SK-N-SH (cell line): ENCODE measurements around the gene GLIS2. TPM values are rescaled to one million over a fixed set of nuclear protein-coding genes. Genes with fewer than 3 reads are reported as not detected.
A peak's percentile ranks its signal among the peaks of the same experiment; 100 is the strongest.

Experiments
- CTCF ChIA-PET: fragments of 300-600, 350-600 bp; formaldehyde crosslinking; extraction: SDS; loops from one replicate; lab custom pipeline; 2021; lab: Yijun Ruan, JAX
- POLR2A ChIA-PET: fragments of 350-600 bp; sonication (Branson Sonifier 250); formaldehyde crosslinking; extraction: SDS; loops from one replicate; lab custom pipeline; 2020; ENCODE audit warnings: antibody characterized with exemption, inconsistent platforms; lab: Yijun Ruan, JAX
- DNase-seq: peaks from one replicate; pipeline ENCODE4 v3.0.0; 2012
- H2AFZ ChIP-seq: fragments of 200-600 bp; sonication (generic); 2 replicates; pipeline ENCODE4 v1.8.1; 2016; ENCODE audit warnings: antibody characterized with exemption, mild to moderate bottlenecking, low read depth
- H3F3A ChIP-seq: fragments of 200-600 bp; sonication (generic); replicated peaks from 2 replicates; pipeline ENCODE3; 2016; ENCODE audit warnings: antibody characterized with exemption, mild to moderate bottlenecking; ENCODE audit not compliant: insufficient read depth
- H3K27ac ChIP-seq, 2 experiments: fragments of 200-500 bp in 1 of 2; fragments of 200-600 bp in 1 of 2; sonication (Bioruptor generic) in 1 of 2; sonication (generic), shearing (Covaris generic) in 1 of 2; 2 replicates each; pipeline versions ENCODE4 v1.5.1 to v1.6.1; 2014 to 2016; ENCODE audit warnings: low read depth in 2 of 2, inconsistent platforms in 1 of 2, low read length in 1 of 2, mild to moderate bottlenecking in 1 of 2, mixed read lengths in 1 of 2
- H3K27me3 ChIP-seq: fragments of 200-600 bp; sonication (generic), shearing (Covaris generic); 2 replicates; pipeline ENCODE4 v1.6.1; 2016; ENCODE audit warnings: mixed run types; ENCODE audit not compliant: insufficient read depth
- H3K36me3 ChIP-seq, 2 experiments: fragments of 200-500 bp in 1 of 2; fragments of 200-600 bp in 1 of 2; sonication (Bioruptor generic) in 1 of 2; sonication (generic) in 1 of 2; replicated peaks in 1 of 2; 2 replicates each; pipeline versions ENCODE3 to v1.5.1; 2014 to 2016; ENCODE audit warnings: low read length in 1 of 2, mild to moderate bottlenecking in 1 of 2; ENCODE audit not compliant: insufficient read depth in 2 of 2, control insufficient read depth in 1 of 2
- H3K4me1 ChIP-seq, 2 experiments: fragments of 200-500 bp in 1 of 2; fragments of 200-600 bp in 1 of 2; sonication (Bioruptor generic) in 1 of 2; sonication (generic), shearing (Covaris generic) in 1 of 2; 2 replicates each; pipeline versions ENCODE4 v1.5.1 to v1.6.1; 2014 to 2016; ENCODE audit warnings: low read depth in 1 of 2, low read length in 1 of 2, mixed run types in 1 of 2; ENCODE audit not compliant: insufficient read depth in 2 of 2, control insufficient read depth in 1 of 2
- H3K4me2 ChIP-seq: fragments of 200-600 bp; sonication (generic), shearing (Covaris generic); 2 replicates; pipeline ENCODE4 v1.6.1; 2017; ENCODE audit warnings: mixed run types
- H3K4me3 ChIP-seq, 2 experiments: fragments of 200-500 bp in 1 of 2; fragments of 200-600 bp in 1 of 2; sonication (Bioruptor generic) in 1 of 2; sonication (generic), shearing (Covaris generic) in 1 of 2; 2 replicates each; pipeline versions ENCODE4 v1.5.1 to v1.8.1; 2014 to 2016; ENCODE audit warnings: low read depth in 2 of 2, inconsistent platforms in 1 of 2, low read length in 1 of 2, mild to moderate bottlenecking in 1 of 2, mixed read lengths in 1 of 2, moderate library complexity in 1 of 2
- H3K79me2 ChIP-seq: fragments of 200-600 bp; sonication (generic); 2 replicates; pipeline ENCODE4 v1.8.1; 2017; ENCODE audit warnings: mild to moderate bottlenecking; ENCODE audit not compliant: insufficient read depth
- H3K9ac ChIP-seq: fragments of 200-600 bp; sonication (generic); 2 replicates; pipeline ENCODE4 v1.6.1; 2017; ENCODE audit warnings: mixed run types
- H3K9me2 ChIP-seq: fragments of 200-600 bp; sonication (generic); 2 replicates; pipeline ENCODE4 v1.6.1; 2017; ENCODE audit warnings: mixed run types
- H3K9me3 ChIP-seq: fragments of 200-600 bp; sonication (generic); 2 replicates; pipeline ENCODE4 v1.6.1; 2017; ENCODE audit warnings: mixed run types, mild to moderate bottlenecking, moderate library complexity
- H4K20me1 ChIP-seq: fragments of 200-600 bp; sonication (generic); 2 replicates; pipeline ENCODE4 v1.6.1; 2017; ENCODE audit warnings: mild to moderate bottlenecking, mixed run types; ENCODE audit not compliant: insufficient read depth
- CHD2 ChIP-seq: fragments of 150-350 bp; IDR thresholded peaks from 2 replicates; pipeline ENCODE4 v1.6.1; 2018; ENCODE audit warnings: low read length; ENCODE audit not compliant: partially characterized antibody
- ELF1 ChIP-seq: IDR thresholded peaks from 2 replicates; pipeline ENCODE4 v1.4.0; 2012
- EP300 ChIP-seq, 2 experiments: IDR thresholded peaks; 2 replicates each; pipeline versions ENCODE4 v1.4.0 to v1.6.1; 2012; ENCODE audit warnings: borderline replicate concordance in 1 of 2, low read depth in 1 of 2, low read length in 1 of 2
- FOSL2 ChIP-seq: IDR thresholded peaks from 2 replicates; pipeline ENCODE4 v1.4.0; 2012; ENCODE audit warnings: low read depth, mild to moderate bottlenecking, moderate library complexity, borderline replicate concordance
- FOXJ3 ChIP-seq: sonication (generic); formaldehyde crosslinking; IDR thresholded peaks from 2 replicates; pipeline ENCODE4 v1.5.1; 2020; ENCODE audit warnings: mild to moderate bottlenecking, missing genetic modification reagents
- JUND ChIP-seq: IDR thresholded peaks from 2 replicates; pipeline ENCODE4 v1.4.0; 2012
- MXI1 ChIP-seq: IDR thresholded peaks from 2 replicates; pipeline ENCODE4 v1.6.1; 2012; ENCODE audit warnings: mild to moderate bottlenecking, low read depth, low read length, improper control_type of control experiment
- NRF1 ChIP-seq: IDR thresholded peaks from 2 replicates; pipeline ENCODE4 v1.6.1; 2012; ENCODE audit warnings: low read depth, mild to moderate bottlenecking, low read length
- POLR2AphosphoS5 ChIP-seq: IDR thresholded peaks from 2 replicates; pipeline ENCODE4 v1.6.1; 2012; ENCODE audit warnings: low read depth, low read length
- RAD21 ChIP-seq: IDR thresholded peaks from 2 replicates; pipeline ENCODE4 v1.6.1; 2012; ENCODE audit warnings: mild to moderate bottlenecking, low read length
- RCOR1 ChIP-seq: fragments of 150-350 bp; IDR thresholded peaks from 2 replicates; pipeline ENCODE4 v1.6.1; 2017; ENCODE audit warnings: antibody characterized with exemption, low read length
- RFX5 ChIP-seq: IDR thresholded peaks from 2 replicates; pipeline ENCODE4 v1.6.1; 2012; ENCODE audit warnings: mild to moderate bottlenecking, improper control_type of control experiment, low read length
- RXRA ChIP-seq: IDR thresholded peaks from 2 replicates; pipeline ENCODE4 v1.4.0; 2012; ENCODE audit warnings: low read depth, mild to moderate bottlenecking, borderline replicate concordance
- SIN3A ChIP-seq: IDR thresholded peaks from 2 replicates; pipeline ENCODE4 v1.6.1; 2012; ENCODE audit warnings: low read depth, mild to moderate bottlenecking, low read length, moderate library complexity, borderline replicate concordance
- TAF1 ChIP-seq: IDR thresholded peaks from 2 replicates; pipeline ENCODE4 v1.6.1; 2012; ENCODE audit warnings: low read depth, mild to moderate bottlenecking, low read length, moderate library complexity, borderline replicate concordance
- TCF12 ChIP-seq: IDR thresholded peaks from 2 replicates; pipeline ENCODE4 v1.4.0; 2012
- TEAD4 ChIP-seq: IDR thresholded peaks from 2 replicates; pipeline ENCODE4 v1.4.0; 2012; ENCODE audit warnings: mild to moderate bottlenecking, borderline replicate concordance; ENCODE audit not compliant: insufficient read depth
- WGBS: methylation state at CpG from one replicate; pipeline ENCODE4 v1.1.6; 2017; ENCODE audit warnings: low lambda C conversion rate; 5-methylcytosine and 5-hydroxymethylcytosine counted together
- polyA plus RNA-seq, 3 experiments: library from polyadenylated mRNA; depleted of rRNA; stranded (reverse); fragments of >200 nt; gene quantifications; 2 replicates each; pipeline ENCODE4 v1.2.3, GENCODE V29; 2012
- TF ChIP-seq, protein P1 (sequence below): IDR thresholded peaks from 2 replicates; pipeline ENCODE4 v1.4.0; 2012; ENCODE audit warnings: low read depth, borderline replicate concordance
- TF ChIP-seq, protein P2 (sequence below): IDR thresholded peaks from 2 replicates; pipeline ENCODE4 v1.4.0; 2012; ENCODE audit warnings: low read depth, borderline replicate concordance
- TF ChIP-seq, protein P3 (sequence below): IDR thresholded peaks from 2 replicates; pipeline ENCODE4 v1.4.0; 2012; ENCODE audit warnings: low read depth
- TF ChIP-seq, protein P4 (sequence below): fragments of 150-350 bp; IDR thresholded peaks from 2 replicates; pipeline ENCODE4 v1.6.1; 2016; ENCODE audit warnings: mild to moderate bottlenecking, low read depth, low read length
- TF ChIP-seq, protein P5 (sequence below): IDR thresholded peaks from 2 replicates; pipeline ENCODE4; 2012

The GLIS2 gene
- polyA plus RNA-seq, 1 of the 3 experiments (the other 2 are of a cell fraction), result 6.5 TPM

DNA sequence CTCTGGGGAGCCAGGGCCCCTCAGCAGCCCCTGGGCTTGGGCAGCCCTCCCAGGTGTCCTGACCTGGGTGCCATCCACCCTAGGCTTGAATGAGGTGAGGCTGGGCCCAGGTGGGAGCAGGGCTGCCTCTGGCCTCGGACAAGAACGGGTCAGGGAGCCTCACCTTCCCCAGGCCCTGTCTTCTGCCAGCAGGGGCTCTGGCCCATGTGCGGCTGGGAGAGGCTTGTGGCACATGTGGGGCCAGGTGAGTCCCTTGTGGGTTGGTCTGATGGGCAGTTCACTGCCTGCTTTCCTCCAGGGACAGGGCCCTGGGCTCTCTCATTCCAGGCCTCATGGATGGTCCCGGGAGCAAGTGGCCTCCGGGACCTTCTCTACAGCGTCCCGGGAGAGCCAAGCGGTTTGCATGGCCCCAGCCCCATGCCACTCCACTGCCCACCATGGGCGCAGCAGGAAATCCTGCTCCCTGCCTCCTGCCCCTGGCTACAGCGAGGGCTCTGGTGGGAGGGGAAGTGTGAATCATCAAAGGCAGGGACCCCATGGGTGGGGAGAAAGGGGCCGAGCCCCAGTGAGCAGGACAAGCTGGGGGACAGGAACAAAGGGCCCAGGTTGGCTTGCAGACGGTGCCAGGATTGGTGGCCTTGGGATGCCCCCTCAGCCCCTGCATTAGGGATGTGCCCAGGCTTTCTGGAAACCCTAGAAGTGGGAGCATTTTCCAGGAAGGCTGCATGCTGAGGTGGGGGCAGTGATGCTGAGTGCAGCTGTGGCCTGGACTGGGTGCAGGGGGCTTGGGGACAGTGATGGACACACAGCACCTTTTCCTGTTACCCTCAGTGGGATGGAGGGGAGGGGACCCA is 68.0 kb downstream of the GLIS2 start (continued):
- TF ChIP-seq, protein P1, sequence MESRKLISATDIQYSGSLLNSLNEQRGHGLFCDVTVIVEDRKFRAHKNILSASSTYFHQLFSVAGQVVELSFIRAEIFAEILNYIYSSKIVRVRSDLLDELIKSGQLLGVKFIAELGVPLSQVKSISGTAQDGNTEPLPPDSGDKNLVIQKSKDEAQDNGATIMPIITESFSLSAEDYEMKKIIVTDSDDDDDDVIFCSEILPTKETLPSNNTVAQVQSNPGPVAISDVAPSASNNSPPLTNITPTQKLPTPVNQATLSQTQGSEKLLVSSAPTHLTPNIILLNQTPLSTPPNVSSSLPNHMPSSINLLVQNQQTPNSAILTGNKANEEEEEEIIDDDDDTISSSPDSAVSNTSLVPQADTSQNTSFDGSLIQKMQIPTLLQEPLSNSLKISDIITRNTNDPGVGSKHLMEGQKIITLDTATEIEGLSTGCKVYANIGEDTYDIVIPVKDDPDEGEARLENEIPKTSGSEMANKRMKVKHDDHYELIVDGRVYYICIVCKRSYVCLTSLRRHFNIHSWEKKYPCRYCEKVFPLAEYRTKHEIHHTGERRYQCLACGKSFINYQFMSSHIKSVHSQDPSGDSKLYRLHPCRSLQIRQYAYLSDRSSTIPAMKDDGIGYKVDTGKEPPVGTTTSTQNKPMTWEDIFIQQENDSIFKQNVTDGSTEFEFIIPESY, result no peak
- TF ChIP-seq NRF1, result no peak
- no peak for TF ChIP-seq JUND
- TF ChIP-seq, protein P2, sequence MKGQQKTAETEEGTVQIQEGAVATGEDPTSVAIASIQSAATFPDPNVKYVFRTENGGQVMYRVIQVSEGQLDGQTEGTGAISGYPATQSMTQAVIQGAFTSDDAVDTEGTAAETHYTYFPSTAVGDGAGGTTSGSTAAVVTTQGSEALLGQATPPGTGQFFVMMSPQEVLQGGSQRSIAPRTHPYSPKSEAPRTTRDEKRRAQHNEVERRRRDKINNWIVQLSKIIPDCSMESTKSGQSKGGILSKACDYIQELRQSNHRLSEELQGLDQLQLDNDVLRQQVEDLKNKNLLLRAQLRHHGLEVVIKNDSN, result no peak
- no peak for TF ChIP-seq FOXJ3 (CRISPR knock-in tag)
- no peak for TF ChIP-seq MXI1
- no peak for TF ChIP-seq TEAD4

DNA sequence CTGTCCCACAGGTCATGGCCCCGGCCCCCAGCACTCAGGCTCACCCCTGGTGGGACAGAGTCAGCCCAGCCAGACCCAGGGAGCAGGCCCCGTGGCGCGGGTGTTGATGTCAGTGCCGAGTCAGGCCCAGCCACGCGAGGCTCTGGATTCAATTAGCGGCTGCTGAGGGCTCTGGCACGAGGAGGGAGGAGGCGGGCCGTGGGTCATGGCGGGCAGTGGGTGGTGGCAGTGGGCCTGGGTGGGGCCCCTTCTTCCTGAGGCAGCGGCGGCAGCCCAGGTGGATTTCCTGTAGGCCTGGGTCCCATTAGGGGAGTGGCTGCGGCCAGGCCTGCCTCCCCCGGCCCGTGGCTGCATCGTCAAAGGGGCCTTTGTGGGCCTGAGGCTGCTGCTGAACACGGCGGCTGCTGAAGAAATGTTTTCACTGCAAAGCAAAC is 68.7 kb downstream of the GLIS2 start:
- H3K27me3 ChIP-seq, result no peaks in the 10 kb centered on the region
- WGBS, result 80% methylated on average over 1 of the region's 20 CpGs
- peaks cover 0 to 33% of the 10 kb centered on the region in 2 experiments for H3K36me3 ChIP-seq
- peak overlapping the region in 1 of 2 experiments; percentile 93; a peak in 3 of 4 replicates for H3K27ac ChIP-seq
- TF ChIP-seq EP300 (IDR thresholded peaks at IDR 0.05; ENCODE audit: borderline replicate concordance in 1 of 2, low read depth in 1 of 2, low read length in 1 of 2), result 0 out of 4 replicates have a peak, but pooled peaks of 1 of the 2 experiments have one; percentile 45
- TF ChIP-seq RFX5, result no peak
- TF ChIP-seq RAD21, result no peak
- TF ChIP-seq, protein P3, sequence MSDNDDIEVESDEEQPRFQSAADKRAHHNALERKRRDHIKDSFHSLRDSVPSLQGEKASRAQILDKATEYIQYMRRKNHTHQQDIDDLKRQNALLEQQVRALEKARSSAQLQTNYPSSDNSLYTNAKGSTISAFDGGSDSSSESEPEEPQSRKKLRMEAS, result peak; percentile 86
- peak; percentile 62; the same call in 1 of the 2 replicates for TF ChIP-seq SIN3A
- TF ChIP-seq, protein P1, result no peak
- TF ChIP-seq RXRA, result no peak
- TF ChIP-seq CHD2, result peak; percentile 76
- TF ChIP-seq RCOR1, result peak; percentile 26; the same call in 1 of the 2 replicates
- TF ChIP-seq MXI1, result peak; percentile 84; the same call in 1 of the 2 replicates
- TF ChIP-seq, protein P4, sequence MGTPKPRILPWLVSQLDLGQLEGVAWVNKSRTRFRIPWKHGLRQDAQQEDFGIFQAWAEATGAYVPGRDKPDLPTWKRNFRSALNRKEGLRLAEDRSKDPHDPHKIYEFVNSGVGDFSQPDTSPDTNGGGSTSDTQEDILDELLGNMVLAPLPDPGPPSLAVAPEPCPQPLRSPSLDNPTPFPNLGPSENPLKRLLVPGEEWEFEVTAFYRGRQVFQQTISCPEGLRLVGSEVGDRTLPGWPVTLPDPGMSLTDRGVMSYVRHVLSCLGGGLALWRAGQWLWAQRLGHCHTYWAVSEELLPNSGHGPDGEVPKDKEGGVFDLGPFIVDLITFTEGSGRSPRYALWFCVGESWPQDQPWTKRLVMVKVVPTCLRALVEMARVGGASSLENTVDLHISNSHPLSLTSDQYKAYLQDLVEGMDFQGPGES, result no peak
- no peak for TF ChIP-seq TAF1
- TF ChIP-seq POLR2AphosphoS5, result 0 out of 2 replicates have a peak, but pooled peaks have one; percentile 44
- TF ChIP-seq FOSL2, result no peak
- TF ChIP-seq, protein P5, sequence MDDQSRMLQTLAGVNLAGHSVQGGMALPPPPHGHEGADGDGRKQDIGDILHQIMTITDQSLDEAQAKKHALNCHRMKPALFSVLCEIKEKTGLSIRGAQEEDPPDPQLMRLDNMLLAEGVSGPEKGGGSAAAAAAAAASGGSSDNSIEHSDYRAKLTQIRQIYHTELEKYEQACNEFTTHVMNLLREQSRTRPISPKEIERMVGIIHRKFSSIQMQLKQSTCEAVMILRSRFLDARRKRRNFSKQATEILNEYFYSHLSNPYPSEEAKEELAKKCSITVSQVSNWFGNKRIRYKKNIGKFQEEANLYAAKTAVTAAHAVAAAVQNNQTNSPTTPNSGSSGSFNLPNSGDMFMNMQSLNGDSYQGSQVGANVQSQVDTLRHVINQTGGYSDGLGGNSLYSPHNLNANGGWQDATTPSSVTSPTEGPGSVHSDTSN, result no peak
- peak; percentile 92 for TF ChIP-seq TCF12
- TF ChIP-seq ELF1, result no peak
- H3K4me1 ChIP-seq, result peaks cover 30 to 69% of the 10 kb centered on the region in 2 experiments; a peak in 3 of 4 replicates
- peak overlapping the region; percentile 28; the same call in 1 of the 2 replicates for H3K4me2 ChIP-seq
- DNase-seq, result peak; percentile 89
- no peak overlapping the region for H3K4me3 ChIP-seq
- POLR2A ChIA-PET, result interaction anchor here (2.1 kb wide), 1 partner anchor 8 kb away, joined by 7 read pairs; no protein-coding TSS in a partner anchor
- no peak overlapping the region for H2AFZ ChIP-seq
- peaks cover 17% of the 10 kb centered on the region; the same call in 1 of the 2 replicates for H4K20me1 ChIP-seq
- H3F3A ChIP-seq, result peaks cover 23% of the 10 kb centered on the region
- H3K9me3 ChIP-seq, result no peaks in the 10 kb centered on the region
- no peak overlapping the region for H3K9ac ChIP-seq
- no peaks in the 10 kb centered on the region for H3K79me2 ChIP-seq
- no peaks in the 10 kb centered on the region for H3K9me2 ChIP-seq
- CTCF ChIA-PET, result interaction anchor here (0.9 to 32.1 kb wide), 2 partner anchors 8 to 18 kb away, joined by 4 to 558 read pairs; no protein-coding TSS in a partner anchor
